HepG2 (cell line): ENCODE results near the gene ATP7B. TPM values are rescaled to one million over a fixed set of nuclear protein-coding genes. Genes with fewer than 3 reads are reported as not detected.

Experiments
- ETV5 ChIP-seq: IDR thresholded peaks from 2 replicates; pipeline ENCODE4 v1.6.1; 2018; ENCODE audit warnings: missing biosample characterization, missing genetic modification reagents, inconsistent platforms, borderline replicate concordance
- FIP1L1 ChIP-seq: fragments of 200-400 bp; formaldehyde crosslinking; IDR thresholded peaks from 2 replicates; pipeline ENCODE4 v1.6.1; 2018; ENCODE audit warnings: low read depth, mild to moderate bottlenecking, low read length, moderate library complexity, borderline replicate concordance; ENCODE audit not compliant: insufficient read depth
- GABPA ChIP-seq, 2 experiments: IDR thresholded peaks; 2 replicates each; pipeline ENCODE4 v1.6.1; 2011 to 2016; ENCODE audit warnings: low read depth in 2 of 2, low read length in 1 of 2, missing biosample characterization in 1 of 2, missing genetic modification characterization in 1 of 2
- MAFG ChIP-seq: sonication (generic); formaldehyde crosslinking; IDR thresholded peaks from 2 replicates; pipeline ENCODE4 v1.5.1; 2020; ENCODE audit warnings: mild to moderate bottlenecking, missing genetic modification reagents
- MBD4 ChIP-seq: IDR thresholded peaks from 2 replicates; pipeline ENCODE4 v1.6.1; 2012; ENCODE audit warnings: low read length, inconsistent platforms, borderline replicate concordance
- NCOA2 ChIP-seq: sonication (generic); formaldehyde crosslinking; IDR thresholded peaks from 2 replicates; pipeline ENCODE4 v1.8.0; 2022; ENCODE audit warnings: inconsistent platforms
- NCOA5 ChIP-seq: sonication (generic); formaldehyde crosslinking; IDR thresholded peaks from 2 replicates; pipeline ENCODE4 v1.4.0; 2020; ENCODE audit warnings: missing genetic modification reagents
- PRDM15 ChIP-seq: sonication (generic); formaldehyde crosslinking; IDR thresholded peaks from 2 replicates; pipeline ENCODE4 v1.4.0; 2020; ENCODE audit warnings: missing genetic modification reagents
- RAD21 ChIP-seq: fragments of 450-650 bp; formaldehyde crosslinking; IDR thresholded peaks from 2 replicates; pipeline ENCODE4 v1.5.0; 2020; ENCODE audit warnings: mild to moderate bottlenecking
- RAD51 ChIP-seq: fragments of 450-650 bp; IDR thresholded peaks from 2 replicates; pipeline ENCODE4 v1.6.1; 2016; ENCODE audit warnings: borderline replicate concordance
- SAP130 ChIP-seq: IDR thresholded peaks from 2 replicates; pipeline ENCODE4 v1.6.1; 2016; ENCODE audit warnings: low read depth
- SOX6 ChIP-seq, 2 experiments: fragments of 450-650 bp in 1 of 2; sonication (generic) in 1 of 2; formaldehyde crosslinking in 1 of 2; IDR thresholded peaks; 2 replicates each; pipeline versions ENCODE4 v1.4.0 to v1.6.1; 2017 to 2020; ENCODE audit warnings: antibody characterized with exemption in 1 of 2, mild to moderate bottlenecking in 1 of 2, missing genetic modification reagents in 1 of 2
- U2AF2 ChIP-seq: fragments of 200-400 bp; formaldehyde crosslinking; IDR thresholded peaks from 2 replicates; pipeline ENCODE4 v1.6.1; 2017; ENCODE audit warnings: low read depth, mild to moderate bottlenecking, low read length
- ZBTB44 ChIP-seq: sonication (generic); formaldehyde crosslinking; IDR thresholded peaks from 2 replicates; pipeline ENCODE4 v1.4.0; 2020; ENCODE audit warnings: missing genetic modification reagents
- ZFP36 ChIP-seq: fragments of 150-350 bp; IDR thresholded peaks from 2 replicates; pipeline ENCODE4 v1.6.1; 2018; ENCODE audit warnings: borderline replicate concordance, low read length, low read depth; ENCODE audit not compliant: partially characterized antibody
- ZNF205 ChIP-seq: IDR thresholded peaks from 2 replicates; pipeline ENCODE4 v1.6.1; 2018; ENCODE audit warnings: missing biosample characterization, missing genetic modification reagents
- ZNF263 ChIP-seq: sonication (generic); formaldehyde crosslinking; IDR thresholded peaks from 2 replicates; pipeline ENCODE4 v1.4.0; 2020; ENCODE audit warnings: missing genetic modification reagents
- ZNF569 ChIP-seq: sonication (generic); formaldehyde crosslinking; IDR thresholded peaks from 2 replicates; pipeline ENCODE4 v1.5.0; 2020; ENCODE audit warnings: mild to moderate bottlenecking, missing genetic modification reagents, moderate library complexity, borderline replicate concordance
- ZNF816 ChIP-seq: sonication (generic); formaldehyde crosslinking; IDR thresholded peaks from 2 replicates; pipeline ENCODE4 v1.8.0; 2022; ENCODE audit warnings: missing genetic modification reagents, mild to moderate bottlenecking, borderline replicate concordance
- polyA plus RNA-seq, 8 experiments: library from polyadenylated mRNA; depleted of rRNA in 3 of 8; stranded (reverse) in 7 of 8; unstranded in 1 of 8; fragments of >200 nt; fragmentation: Illumina TruSeq in 4 of 8; extraction: Trizol in 4 of 8; gene quantifications; 2 replicates each; pipeline versions ENCODE4 v1.2.1 to v1.2.3, GENCODE V29; 2011 to 2016; ENCODE audit warnings: low read depth in 4 of 8, missing spikeins in 1 of 8, mixed read lengths in 1 of 8; ENCODE audit not compliant: insufficient read depth in 1 of 8
- total RNA-seq, 5 experiments: library from RNA; depleted of rRNA; stranded (reverse); fragments of >200 nt; fragmentation: Illumina TruSeq; extraction: Trizol; gene quantifications; 2 replicates each; pipeline ENCODE4 v1.2.3, GENCODE V29; 2016; ENCODE audit warnings: low read depth in 1 of 5
- TF ChIP-seq, protein P1 (sequence below): sonication (generic); formaldehyde crosslinking; IDR thresholded peaks from 2 replicates; pipeline ENCODE4 v1.5.0; 2020; ENCODE audit warnings: missing genetic modification reagents, mild to moderate bottlenecking, borderline replicate concordance
- TF ChIP-seq, protein P2 (sequence below): sonication (generic); formaldehyde crosslinking; IDR thresholded peaks from 2 replicates; pipeline ENCODE4 v1.8.1; 2023; ENCODE audit warnings: mild to moderate bottlenecking, inconsistent platforms, moderate library complexity, missing genetic modification reagents, borderline replicate concordance

The ATP7B gene
- total and polyA plus RNA-seq, 2 of the 13 experiments (the other 11 are each of a cell fraction or from before 2014, with no cell fraction given), result 31.8 to 57.4 TPM

- TF ChIP-seq, protein P1, sequence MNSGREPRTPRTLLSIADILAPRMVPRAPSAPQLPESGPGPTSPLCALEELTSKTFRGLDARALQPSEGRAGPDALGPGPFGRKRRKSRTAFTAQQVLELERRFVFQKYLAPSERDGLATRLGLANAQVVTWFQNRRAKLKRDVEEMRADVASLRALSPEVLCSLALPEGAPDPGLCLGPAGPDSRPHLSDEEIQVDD (CRISPR knock-in tag), result no peak
- peak; percentile 51 for TF ChIP-seq ZNF263 (CRISPR knock-in tag)
- TF ChIP-seq PRDM15 (CRISPR knock-in tag), result no peak; the same call in 1 of the 2 replicates
- no peak for TF ChIP-seq ZNF569 (CRISPR knock-in tag)
- TF ChIP-seq ZNF816 (CRISPR knock-in tag), result peak; percentile 74; the same call in 1 of the 2 replicates
- TF ChIP-seq MAFG (CRISPR knock-in tag), result peak; percentile 55; the same call in 1 of the 2 replicates
- peak; percentile 93 for TF ChIP-seq SAP130
- no peak for TF ChIP-seq U2AF2
- no peak for TF ChIP-seq NCOA5
- peak; percentile 47 for TF ChIP-seq GABPA (IDR thresholded peaks at IDR 0.05; ENCODE audit: low read depth, low read length)
- peak; percentile 87 for TF ChIP-seq GABPA (CRISPR knock-in tag; IDR thresholded peaks at IDR 0.05; ENCODE audit: low read depth)
- peak; percentile 72 for TF ChIP-seq RAD21 (CRISPR knock-in tag)
- no peak for TF ChIP-seq FIP1L1
- peak; percentile 78 for TF ChIP-seq NCOA2 (CRISPR knock-in tag)
- TF ChIP-seq, protein P2, sequence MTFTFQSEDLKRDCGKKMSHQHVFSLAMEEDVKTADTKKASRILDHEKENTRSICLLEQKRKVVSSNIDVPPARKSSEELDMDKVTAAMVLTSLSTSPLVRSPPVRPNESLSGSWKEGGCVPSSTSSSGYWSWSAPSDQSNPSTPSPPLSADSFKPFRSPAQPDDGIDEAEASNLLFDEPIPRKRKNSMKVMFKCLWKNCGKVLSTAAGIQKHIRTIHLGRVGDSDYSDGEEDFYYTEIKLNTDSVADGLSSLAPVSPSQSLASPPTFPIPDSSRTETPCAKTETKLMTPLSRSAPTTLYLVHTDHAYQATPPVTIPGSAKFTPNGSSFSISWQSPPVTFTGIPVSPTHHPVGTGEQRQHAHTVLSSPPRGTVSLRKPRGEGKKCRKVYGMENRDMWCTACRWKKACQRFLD, result peak; percentile 37; the same call in 1 of the 2 replicates
- no peak for TF ChIP-seq ZNF205 (CRISPR knock-in tag)
- no peak for TF ChIP-seq SOX6 (IDR thresholded peaks at IDR 0.05)
- TF ChIP-seq SOX6 (CRISPR knock-in tag; IDR thresholded peaks at IDR 0.05), result peak; percentile 87
- no peak for TF ChIP-seq ZFP36
- no peak for TF ChIP-seq ZBTB44
- TF ChIP-seq MBD4, result no peak
- TF ChIP-seq ETV5 (CRISPR knock-in tag), result peak; percentile 84; the same call in 1 of the 2 replicates
- TF ChIP-seq RAD51, result no peak
Measured at GRCh38 chr13:52011632-52012511, 622 bp upstream of the ATP7B start, which contains the start of gene ALG11 (continued).
